ENCODE data around the gene PHLDB2. TPM values are rescaled to one million over a fixed set of nuclear protein-coding genes. Genes with fewer than 3 reads are reported as not detected.

PHLDB2 gene
- total RNA-seq, 3 donors from 2014 or later: 53.1 to 94.4 (median 65.0) TPM

DNA sequence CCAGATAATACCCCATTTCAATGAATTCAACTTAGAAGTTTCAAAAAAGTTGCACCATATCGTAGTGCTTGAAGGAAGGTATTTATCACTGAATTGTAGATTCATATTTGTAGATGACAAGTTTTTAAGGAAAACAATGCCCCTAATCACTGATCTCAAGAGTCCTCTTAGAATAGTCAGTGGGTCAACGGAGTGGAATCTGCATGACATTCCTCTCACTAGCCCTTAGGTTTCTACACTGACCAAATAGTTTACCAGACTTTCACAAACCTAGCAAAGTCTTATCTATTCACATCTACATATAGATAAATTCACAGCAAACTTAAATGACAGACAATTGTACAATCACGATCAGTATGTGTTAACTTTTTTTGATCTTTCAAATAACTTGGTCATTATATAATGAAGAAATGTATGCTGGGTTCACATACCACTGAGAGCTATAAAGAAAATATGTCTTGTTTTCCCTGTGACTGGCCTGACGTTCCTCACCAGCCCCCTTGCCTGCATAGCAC, 35.7 kb upstream of the PHLDB2 start:
- Histone ChIP-seq H3K4me3 (no peak overlapping the region), H3K4me1 (no peaks in the 10 kb centered on the region), H3K36me3 (no peaks in the 10 kb centered on the region), H3K27ac (no peak overlapping the region), H3K9me3 (peaks cover 0 to 14% of the 10 kb centered on the region in 2 donors), H3K27me3 (no peaks in the 10 kb centered on the region)
- no peak for TF ChIP-seq POLR2A (IDR thresholded peaks at IDR 0.05)
- TF ChIP-seq POLR2AphosphoS5 (IDR thresholded peaks at IDR 0.05): no peak
- TF ChIP-seq, protein P1, sequence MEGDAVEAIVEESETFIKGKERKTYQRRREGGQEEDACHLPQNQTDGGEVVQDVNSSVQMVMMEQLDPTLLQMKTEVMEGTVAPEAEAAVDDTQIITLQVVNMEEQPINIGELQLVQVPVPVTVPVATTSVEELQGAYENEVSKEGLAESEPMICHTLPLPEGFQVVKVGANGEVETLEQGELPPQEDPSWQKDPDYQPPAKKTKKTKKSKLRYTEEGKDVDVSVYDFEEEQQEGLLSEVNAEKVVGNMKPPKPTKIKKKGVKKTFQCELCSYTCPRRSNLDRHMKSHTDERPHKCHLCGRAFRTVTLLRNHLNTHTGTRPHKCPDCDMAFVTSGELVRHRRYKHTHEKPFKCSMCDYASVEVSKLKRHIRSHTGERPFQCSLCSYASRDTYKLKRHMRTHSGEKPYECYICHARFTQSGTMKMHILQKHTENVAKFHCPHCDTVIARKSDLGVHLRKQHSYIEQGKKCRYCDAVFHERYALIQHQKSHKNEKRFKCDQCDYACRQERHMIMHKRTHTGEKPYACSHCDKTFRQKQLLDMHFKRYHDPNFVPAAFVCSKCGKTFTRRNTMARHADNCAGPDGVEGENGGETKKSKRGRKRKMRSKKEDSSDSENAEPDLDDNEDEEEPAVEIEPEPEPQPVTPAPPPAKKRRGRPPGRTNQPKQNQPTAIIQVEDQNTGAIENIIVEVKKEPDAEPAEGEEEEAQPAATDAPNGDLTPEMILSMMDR (IDR thresholded peaks at IDR 0.05): no peak
- intact Hi-C loops (cut with DNase I; ENCODE audit: low total_unique reads): no loop called here
- DNase-seq (ENCODE audit: low spot score in 2 of 2): no peak

DNA sequence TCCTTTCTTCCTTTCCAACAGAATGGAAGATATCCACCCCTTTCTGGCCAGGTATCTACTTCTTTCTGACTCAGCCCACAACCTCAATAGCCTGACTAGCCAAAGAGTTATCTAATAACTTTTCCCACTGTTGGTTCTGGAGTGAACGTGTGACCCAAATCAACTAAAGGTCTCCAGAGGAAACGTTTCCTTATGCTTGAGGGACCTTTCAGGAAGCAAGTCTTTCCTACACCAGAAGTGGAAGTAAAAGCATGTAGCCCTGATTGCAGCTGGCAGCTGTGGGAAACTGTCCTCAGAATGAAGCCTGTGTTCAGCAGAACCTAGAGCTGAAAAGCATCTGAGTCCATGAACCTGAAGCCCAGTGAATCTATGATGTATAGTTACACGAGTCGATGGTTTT, 34.7 kb upstream of the PHLDB2 start:
- Histone ChIP-seq H3K9me3 (peaks cover 0 to 10% of the 10 kb centered on the region in 2 donors), H3K27ac (no peak overlapping the region), H3K27me3 (no peaks in the 10 kb centered on the region), H3K4me3 (no peak overlapping the region), H3K4me1 (no peaks in the 10 kb centered on the region), H3K36me3 (no peaks in the 10 kb centered on the region)
- TF ChIP-seq, protein P1 (IDR thresholded peaks at IDR 0.05): no peak
- TF ChIP-seq POLR2AphosphoS5 (IDR thresholded peaks at IDR 0.05) (no peak), POLR2A (IDR thresholded peaks at IDR 0.05) (no peak)
- no peak for DNase-seq (ENCODE audit: low spot score in 2 of 2)
- intact Hi-C loops (cut with DNase I; ENCODE audit: low total_unique reads): no loop called here

DNA sequence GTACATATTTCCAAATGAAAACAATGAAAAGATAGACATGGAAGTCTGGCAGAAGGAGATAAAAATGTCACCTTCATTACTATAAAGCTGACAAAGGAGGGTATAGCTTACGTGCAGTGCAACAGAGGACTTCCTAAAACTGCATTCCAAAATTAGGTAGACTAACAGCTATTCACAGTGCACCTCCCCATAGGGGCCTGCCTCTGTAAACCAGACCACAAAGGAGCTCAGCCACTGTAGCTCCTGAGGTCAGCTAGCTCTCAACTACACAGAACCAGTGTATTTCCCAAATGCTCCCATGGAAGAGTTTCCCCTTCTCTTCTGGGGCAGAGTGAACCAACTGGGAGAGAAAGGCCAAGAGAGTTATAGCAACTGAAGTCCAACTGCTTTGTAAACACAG, 31.2 kb upstream of the PHLDB2 start:
- Histone ChIP-seq H3K4me1 (no peaks in the 10 kb centered on the region), H3K36me3 (no peaks in the 10 kb centered on the region), H3K9me3 (no peaks in the 10 kb centered on the region), H3K4me3 (no peak overlapping the region), H3K27me3 (no peaks in the 10 kb centered on the region), H3K27ac (no peak overlapping the region)
- TF ChIP-seq, protein P1 (IDR thresholded peaks at IDR 0.05): no peak
- no peak for TF ChIP-seq POLR2AphosphoS5 (IDR thresholded peaks at IDR 0.05)
- no peak for TF ChIP-seq POLR2A (IDR thresholded peaks at IDR 0.05)
- intact Hi-C loops (cut with DNase I; ENCODE audit: low total_unique reads): no loop called here
- DNase-seq (ENCODE audit: low spot score in 2 of 2): no peak

DNA sequence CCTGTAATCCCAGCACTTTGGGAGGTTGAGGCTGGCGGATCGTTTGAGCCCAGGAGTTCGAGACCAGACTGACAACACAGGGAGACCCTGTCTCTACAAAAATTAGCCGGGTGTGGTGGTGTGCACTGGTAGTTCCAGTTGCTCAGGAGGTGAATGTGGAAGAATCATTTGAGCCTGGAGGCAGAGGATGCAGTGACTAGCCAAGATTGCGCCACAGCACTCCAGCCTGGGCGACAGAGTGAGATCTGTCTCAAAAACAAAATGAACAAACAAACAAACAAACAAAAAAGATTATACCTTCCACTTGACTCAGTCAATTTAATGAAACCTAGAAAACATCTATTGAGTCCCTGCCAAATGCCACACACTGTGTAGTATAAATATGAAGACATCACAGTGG, 30.5 kb upstream of the PHLDB2 start:
- Histone ChIP-seq H3K27ac (no peak overlapping the region), H3K27me3 (no peaks in the 10 kb centered on the region), H3K36me3 (no peaks in the 10 kb centered on the region), H3K9me3 (no peaks in the 10 kb centered on the region), H3K4me3 (no peak overlapping the region), H3K4me1 (no peaks in the 10 kb centered on the region)
- TF ChIP-seq POLR2AphosphoS5 (IDR thresholded peaks at IDR 0.05) (no peak), POLR2A (IDR thresholded peaks at IDR 0.05) (no peak)
- TF ChIP-seq, protein P1 (IDR thresholded peaks at IDR 0.05): no peak
- intact Hi-C loops (cut with DNase I; ENCODE audit: low total_unique reads): no loop called here
- no peak for DNase-seq (ENCODE audit: low spot score in 2 of 2)

DNA sequence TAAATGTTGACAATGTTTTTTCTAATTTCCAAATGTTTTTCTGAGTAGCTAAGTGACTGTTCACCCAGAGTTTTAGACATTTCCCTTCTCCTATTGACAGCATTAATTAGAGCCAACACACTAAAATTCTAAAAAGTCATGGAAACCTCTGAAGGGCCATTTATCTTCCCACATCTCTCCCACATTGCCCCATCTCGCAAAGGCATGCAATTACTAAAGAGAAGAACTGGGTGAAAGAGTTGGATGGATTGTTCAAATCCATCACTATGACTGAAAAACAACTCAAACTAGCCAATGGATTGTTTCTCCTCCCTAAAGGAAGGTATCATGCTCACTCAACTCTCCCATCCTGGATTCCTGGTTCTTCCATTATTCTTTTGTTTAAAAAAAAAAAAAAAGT, 30.0 kb upstream of the PHLDB2 start:
- no peaks in the 10 kb centered on the region for H3K4me1 ChIP-seq
- intact Hi-C loops (cut with DNase I; ENCODE audit: low total_unique reads): no loop called here

More for the DNA sequence above, 30.0 kb upstream of the PHLDB2 start:
- Histone ChIP-seq H3K9me3 (no peaks in the 10 kb centered on the region), H3K4me3 (no peak overlapping the region), H3K27ac (no peak overlapping the region), H3K27me3 (no peaks in the 10 kb centered on the region), H3K36me3 (no peaks in the 10 kb centered on the region)
- no peak for DNase-seq (ENCODE audit: low spot score in 2 of 2)
- TF ChIP-seq POLR2AphosphoS5 (IDR thresholded peaks at IDR 0.05) (no peak), POLR2A (IDR thresholded peaks at IDR 0.05) (no peak)
- TF ChIP-seq, protein P1 (IDR thresholded peaks at IDR 0.05): no peak

All from breast epithelium (tissue), 4 donors.